Activated CD4-positive, alpha-beta T cell treated with anti-CD3 and anti-CD28 coated beads for 4 hours (primary cell): ENCODE measurements around the gene C4orf50.

ENCODE experiments used
- DNase-seq, 2 donors: peaks; one replicate each; pipeline ENCODE4 v3.0.0-alpha.2; 2020

Gene C4orf50

DNA sequence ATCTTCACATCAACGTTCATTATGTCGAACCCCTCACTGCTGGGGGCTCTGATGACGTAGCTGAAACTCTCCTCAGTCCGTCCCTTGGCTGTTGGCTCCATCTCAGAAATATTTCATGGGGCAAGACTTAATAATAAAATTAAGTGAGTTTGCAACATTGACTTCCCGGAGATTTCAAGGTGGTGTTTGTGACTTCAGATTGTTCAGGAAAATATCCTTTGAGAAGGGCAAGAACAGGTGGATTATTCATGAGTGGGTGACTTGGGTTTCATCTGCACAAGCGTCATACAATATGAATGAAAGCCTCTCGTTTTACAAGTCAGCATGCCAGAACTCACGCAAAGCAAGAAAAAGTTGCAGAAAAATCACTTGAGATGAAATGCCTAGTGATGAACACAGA lies at the start of gene C4orf50:
TSS of gene C4orf50 (minus strand) at position 101 of the 400 bp plus-strand sequence.
- no peak for DNase-seq

DNA sequence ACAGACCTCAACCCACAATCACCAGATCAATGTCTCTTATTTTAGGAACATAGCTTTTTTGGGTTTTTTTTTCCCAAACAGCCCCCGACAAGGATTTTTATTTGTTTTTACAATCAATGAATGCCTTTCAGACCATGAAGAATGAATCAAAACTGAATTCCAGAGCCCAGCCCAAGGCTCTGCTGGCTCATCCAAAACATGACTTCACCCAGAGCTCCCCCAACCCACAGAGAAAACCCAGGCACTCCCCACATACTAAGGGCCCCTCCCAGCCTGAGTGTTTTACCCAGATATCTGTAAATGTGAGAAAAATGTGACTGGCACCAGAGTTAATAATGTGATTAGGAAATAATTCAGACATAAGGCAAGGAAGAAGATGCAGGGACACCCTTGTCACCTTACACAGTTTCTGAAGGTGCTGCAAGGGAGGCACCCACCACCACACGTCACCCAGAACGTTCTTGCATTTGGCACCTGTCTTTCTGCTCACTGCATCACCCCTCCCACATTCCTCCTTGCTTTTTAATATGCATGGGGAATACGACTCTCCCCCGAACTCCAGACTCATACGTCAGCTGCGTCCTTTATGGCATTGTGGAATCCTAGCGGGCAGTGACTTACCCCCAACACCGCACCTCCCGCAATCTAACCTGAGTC lies 47.8 kb upstream of the C4orf50 start:
- DNase-seq: no peak

DNA sequence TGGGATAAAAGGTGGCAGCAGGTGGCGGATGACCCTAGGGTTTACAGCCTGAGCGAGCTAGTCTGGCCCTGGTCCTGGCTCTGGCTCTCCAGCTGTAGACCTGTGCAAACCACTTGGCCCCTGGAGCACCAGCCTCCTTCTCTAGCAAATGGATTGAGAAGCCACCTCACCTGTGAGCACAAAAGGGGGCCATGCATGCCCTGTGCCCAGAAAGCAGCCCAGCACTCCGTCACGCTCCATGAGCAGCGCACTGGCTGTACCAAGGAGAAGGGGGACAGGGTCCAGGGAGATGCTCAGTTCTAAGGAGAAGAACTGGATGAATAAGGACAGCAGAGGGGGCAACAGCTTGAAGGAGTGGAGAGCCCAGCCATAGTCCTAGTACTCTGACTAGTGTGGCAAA lies 46.9 kb upstream of the C4orf50 start:
- DNase-seq: no peak

DNA sequence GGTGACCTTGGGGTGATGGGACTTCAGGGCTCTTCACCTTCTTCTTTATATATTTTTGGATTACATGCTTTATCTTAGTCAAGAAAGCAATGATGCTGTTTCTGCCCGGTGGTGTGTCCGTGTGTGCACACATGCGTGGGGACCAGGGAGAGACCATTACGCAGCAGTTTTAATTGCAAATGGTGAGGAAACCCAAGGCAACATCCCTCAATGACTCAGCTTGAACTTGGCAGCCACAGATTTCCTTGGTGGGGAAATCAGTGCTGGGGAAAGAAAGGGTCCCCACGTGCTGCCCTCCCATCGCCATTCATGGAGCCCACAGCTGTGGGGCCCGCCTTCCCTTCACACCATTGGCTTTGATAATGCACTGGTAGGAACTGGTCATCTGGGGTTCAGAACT lies 46.2 kb upstream of the C4orf50 start:
- no peak for DNase-seq

DNA sequence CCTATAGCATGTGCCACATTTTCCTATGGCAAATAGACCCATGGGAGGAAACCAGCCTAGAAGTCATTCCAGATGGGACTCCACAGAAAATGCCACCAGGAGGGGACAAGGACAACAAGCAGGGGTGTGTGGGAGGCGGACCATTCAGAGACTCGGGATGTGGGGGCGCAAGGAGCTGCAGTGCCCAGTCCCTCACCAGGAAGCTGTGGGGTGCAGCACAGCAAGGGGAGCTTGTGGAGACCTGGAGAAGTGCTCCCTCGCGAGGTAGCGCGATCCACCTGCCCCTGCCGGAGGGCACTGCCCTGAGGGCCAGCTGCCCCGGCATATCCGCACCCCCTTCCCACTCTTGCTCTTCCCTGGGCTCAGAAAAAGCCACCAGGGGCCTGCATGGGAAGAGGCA lies 45.5 kb upstream of the C4orf50 start:
- DNase-seq: no peak

DNA sequence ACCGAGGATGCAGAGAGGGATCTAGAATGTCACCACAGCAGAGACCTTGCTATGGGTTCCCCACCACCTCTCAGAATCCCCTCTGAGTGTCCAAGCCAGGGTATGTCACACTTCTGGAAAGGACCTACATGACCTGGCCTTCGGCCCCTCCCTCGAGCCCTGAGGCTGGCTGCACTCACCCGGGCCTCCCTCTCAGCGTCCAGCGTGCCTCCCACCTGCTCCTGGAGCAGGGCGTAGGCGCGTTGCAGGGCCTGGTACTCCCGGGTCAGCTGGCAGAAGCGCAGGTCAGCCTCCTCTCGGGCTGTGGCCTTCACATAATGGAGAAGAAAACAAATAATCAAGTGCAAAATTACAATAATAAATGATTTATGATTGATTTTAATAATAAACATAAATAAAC lies 43.9 kb upstream of the C4orf50 start:
- no peak for DNase-seq

DNA sequence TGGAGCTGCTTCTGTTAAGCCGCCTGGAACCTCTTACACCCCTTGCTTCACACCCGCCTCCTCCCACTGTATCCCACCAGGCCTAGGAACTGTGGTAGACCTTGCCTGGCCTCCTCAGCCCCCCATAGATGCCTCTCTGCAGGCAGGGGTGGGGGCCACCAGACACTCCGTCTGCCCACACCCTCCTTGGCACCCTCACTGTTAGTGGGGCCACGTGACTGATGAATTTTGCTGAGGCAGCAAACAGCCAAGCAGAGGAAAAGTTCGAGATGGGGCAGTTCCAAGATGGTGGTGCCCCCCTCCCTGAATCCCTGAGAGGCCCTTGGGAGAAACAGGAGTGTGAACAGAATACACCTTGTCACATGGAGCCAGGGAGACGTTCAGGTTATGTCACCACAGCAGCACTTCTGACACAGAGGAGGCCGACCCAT lies 41.2 kb upstream of the C4orf50 start:
- no peak for DNase-seq

DNA sequence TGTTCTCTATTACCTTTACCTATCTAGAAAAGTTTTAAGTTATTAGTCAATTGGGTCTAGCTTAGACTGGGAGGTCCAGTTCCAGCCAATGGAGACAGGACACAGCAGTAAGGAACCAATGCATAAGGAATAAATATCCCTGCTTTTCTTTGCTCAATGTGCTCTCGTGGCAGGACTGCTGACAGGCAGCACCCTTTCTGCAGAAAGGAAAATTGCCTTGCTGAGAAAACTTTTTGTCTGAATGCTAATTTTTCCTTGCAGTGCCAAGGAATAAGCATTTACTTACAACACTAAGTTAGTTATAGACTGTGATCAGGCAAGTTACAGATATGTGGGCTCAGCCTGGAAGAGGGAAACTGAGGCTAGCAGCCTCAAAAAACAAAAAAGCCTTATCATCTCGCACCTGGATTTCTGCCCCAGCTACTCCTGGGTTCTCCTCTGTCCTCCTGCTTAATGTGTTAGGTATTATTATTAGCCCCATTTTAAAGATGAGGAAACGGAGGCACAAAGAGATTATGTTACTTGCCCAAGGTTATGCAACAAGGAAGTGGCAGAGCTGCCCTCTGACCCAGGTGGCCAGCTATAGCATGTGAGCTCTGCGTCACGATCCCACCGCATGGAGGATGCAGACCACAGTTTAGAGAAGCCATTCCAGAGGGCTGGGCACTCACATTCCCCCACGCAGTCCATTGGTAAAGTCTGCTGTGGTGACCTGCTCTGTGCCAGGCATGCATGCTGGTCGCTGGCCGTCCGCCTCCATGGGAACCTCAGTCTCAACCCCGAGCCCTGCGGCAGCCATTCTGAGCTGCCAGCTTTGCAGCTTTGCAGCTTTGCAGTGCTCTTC lies 40.5 kb upstream of the C4orf50 start:
- no peak for DNase-seq

DNA sequence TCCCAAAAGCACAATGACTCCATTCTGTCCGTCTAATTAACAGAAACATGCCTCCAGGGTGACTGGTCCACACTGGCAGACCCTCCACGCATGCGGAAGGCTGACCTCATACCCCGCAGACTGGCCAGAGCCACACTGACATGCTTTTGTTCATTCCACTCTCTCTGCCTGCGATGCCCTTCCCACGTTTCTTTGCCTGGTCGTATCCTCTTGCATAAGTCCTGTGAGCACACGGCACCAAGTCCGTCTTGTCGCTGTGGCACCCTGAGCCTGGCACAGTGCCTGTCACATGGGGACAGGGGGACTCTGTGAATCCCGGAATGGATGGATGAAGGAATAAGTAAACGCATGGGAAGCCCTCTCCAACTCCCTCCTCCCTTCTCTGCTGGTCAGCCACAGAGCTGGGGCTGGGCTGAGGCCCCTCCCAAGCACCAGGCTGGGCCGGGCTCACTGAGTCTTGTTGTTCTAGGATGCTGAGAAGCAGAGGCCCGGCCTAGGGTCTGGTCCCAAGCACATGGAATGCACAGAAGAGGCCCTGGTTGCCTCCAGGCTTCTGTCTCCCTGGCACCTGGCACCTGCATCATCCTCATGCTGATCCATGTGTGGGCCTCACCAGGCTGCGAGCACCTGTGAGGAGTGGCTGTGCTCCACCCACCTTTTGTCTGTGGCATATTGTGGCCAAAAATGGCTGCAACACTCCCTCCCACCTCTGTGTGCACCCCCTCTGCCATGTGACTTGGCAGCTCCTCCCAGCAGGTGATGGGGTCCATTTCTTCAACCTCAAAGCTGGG lies 38.9 kb upstream of the C4orf50 start:
- no peak for DNase-seq

DNA sequence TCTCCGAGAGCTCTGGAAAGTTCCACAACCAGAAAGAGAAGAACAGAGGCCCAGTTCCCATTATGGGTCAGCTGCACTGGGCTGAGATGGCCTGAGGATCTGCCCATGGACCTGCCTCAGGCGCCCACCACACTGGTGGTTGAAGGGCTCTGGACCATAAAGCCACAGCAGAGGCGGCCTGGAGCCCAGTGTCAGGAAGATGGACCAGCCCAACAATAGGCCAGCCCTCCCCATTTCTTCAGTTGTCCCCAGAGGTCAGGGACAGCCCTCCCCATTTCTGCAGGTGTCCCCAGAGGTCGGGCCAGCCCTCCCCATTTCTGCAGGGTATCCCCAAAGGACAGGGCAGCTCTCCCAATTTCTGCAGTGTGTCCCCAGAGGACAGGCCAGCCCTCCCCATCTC lies 37.2 kb upstream of the C4orf50 start:
- no peak for DNase-seq

DNA sequence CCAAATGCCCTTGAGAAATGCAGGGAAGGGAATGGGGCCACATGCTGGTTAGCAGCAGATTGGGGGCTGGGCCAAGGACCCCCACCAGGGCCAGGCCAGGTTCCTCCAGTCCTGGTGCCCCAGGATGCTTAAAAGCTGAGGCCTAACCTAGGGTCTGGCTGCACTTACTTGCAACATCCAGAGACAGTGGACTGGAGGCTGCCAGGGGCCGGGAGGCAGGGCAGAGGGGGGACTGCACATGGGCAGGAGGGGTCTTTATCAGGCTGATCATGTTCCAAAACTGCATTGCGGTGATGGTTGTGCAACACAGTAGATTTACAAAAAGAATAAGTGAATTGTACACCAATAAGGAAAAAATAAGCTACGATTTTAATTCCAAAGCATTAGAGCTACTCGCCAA lies 36.8 kb upstream of the C4orf50 start:
- DNase-seq: no peak

DNA sequence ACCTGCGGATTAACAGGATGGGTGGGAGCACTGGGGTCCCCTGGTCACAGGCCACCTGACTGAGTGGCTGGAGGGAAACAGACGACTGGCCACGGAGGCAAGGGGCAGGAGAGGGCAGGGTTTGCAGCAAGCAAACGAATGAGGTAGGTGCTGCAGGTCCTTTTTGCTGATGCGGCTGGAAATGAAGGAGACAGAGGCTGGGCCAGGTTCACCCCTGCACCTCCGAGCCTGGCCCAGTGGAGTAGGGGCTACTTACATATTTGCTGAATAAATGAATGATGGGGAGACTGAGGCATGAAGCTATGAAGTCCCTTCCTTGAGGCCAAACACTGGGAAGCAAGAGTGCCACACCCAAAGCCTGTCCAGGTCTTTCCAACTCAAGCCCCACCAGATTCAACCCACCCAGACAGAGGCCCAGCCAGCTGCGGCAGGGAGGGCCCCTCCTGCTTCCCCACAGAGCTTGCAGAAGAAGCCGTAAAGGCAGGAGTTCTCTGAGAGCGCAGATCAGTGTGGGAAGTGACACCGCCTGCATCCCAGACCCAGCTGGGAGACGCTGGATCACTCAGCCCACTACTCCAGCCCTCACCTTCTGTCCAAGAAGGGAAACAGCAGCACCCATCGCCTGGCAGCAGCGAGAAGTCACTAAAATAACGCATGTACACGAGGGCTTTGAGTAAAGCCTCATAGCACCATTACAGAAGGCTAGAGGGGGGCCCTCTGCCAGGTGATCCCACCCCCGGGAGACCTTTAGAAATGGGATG lies 36.1 kb upstream of the C4orf50 start:
- no peak for DNase-seq

DNA sequence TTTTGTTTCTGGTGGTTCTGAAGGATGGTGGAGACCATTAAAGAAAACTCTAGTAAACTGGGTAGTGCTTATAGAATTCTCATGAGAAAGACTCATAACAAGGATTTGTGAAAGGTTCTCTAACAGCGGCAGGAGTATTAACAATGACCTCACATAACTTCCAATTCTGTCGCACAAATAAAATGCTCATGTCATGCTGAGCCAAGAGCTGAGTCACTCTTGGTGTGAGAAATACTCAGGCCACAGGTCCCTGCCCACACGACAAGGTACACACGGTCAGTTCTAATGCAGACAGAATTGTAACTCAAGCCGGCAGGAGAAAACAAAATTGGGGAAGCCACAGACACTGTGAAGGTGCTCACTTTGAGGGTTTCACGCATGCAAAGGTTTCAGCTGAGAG lies 34.4 kb upstream of the C4orf50 start:
- no peak for DNase-seq

DNA sequence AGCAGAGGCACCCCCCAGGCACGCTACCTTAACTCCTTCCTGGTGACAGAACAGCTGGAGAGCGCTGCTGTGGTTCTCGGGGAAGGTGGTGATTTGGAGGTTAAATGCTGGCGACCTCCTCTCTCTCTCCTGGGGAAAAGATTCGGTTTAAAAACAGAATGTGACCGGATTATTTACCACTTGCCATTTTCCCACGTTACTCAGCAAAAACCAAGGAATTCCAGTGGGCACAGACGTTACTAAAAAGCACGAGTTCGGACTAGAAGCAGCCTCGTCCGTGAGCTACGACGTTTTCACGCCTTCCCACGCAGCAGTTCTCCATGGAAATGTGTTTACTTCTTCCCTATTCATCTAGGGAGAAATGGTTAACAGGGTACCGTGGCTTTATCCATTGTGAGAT lies 32.3 kb upstream of the C4orf50 start:
- DNase-seq: no peak

DNA sequence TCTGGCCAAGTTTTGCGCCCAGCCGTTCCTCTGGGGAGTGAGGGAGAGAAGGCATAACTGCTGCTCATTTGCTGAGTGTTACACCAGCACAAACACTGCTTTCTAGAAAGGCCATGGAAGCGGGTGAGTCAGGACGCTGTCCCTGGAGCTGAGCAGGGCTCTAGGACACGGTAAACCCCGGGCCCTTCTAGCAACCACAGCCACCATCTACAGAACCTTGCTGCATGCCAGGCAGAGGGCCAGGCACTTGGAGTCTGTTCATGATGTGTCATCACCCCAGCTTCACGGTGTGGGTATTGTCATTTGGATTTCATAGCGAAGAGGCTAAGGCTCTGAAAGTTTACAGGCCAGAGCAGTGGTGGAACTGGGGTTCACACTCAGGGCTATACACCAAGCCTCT lies 31.8 kb upstream of the C4orf50 start:
- DNase-seq: no peak

DNA sequence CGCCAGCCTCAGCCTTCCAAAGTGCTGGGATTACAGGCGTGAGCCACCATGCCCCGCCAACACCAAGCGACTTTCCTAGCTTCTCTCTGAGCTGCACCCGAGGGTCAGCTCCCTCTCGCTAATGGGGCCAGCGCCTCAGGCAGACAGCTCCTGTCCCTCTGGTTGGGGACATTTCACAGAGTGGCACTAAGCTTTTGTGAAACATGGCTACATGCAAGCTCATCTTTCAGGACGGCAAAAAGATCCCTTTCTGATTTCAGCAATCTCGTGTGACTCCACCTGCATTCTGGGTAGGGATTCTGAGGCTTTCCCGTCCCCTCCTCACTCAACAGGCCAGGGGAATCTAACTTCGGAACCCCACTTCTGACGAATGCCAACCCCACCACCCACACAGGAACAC lies 31.0 kb upstream of the C4orf50 start:
- no peak for DNase-seq

DNA sequence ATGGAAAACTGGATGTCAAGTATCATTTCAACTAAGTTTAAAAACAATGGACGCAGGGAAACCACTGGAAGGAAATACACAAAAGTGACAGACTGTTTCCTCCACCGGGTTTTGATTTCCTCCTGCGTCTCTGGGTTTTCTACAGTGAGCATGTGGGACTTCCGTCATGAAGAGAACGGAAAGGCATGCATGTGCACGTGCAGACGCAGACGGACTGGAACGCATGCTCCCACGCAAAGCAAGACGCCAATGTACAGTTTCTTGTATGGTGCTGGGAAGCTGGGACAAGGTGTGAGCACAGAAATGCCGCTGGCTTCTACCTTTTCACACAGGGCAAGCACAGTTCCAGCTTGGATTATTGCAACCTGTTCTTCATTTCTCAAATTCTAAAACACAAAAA lies 30.3 kb upstream of the C4orf50 start:
- DNase-seq: no peak

DNA sequence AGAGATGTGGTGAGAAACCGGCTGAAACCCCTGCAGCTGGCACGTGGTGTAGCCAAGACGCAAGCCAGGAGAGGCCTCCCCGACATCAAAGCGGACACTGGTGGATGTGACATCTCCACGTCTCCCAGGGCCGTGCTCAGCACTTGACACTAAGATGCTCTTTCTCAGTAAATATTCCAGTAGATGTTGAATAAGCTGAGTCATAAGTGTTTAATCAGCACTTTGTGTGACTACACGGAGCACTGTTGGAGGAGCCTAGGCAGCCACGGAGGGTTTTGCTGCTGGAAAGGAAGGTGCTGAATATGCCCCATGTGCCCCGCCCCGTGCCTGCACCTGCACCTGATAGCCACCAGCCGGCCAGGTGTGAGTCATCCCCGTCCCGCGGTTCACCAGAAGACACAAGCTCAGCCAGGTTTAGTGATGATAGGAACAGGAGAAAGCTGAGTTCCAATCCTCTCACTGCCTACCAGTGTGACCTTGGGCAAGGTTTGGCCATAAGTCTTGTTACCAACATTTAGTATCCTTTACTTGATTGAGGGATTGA lies 29.0 kb upstream of the C4orf50 start:
- DNase-seq: no peak

DNA sequence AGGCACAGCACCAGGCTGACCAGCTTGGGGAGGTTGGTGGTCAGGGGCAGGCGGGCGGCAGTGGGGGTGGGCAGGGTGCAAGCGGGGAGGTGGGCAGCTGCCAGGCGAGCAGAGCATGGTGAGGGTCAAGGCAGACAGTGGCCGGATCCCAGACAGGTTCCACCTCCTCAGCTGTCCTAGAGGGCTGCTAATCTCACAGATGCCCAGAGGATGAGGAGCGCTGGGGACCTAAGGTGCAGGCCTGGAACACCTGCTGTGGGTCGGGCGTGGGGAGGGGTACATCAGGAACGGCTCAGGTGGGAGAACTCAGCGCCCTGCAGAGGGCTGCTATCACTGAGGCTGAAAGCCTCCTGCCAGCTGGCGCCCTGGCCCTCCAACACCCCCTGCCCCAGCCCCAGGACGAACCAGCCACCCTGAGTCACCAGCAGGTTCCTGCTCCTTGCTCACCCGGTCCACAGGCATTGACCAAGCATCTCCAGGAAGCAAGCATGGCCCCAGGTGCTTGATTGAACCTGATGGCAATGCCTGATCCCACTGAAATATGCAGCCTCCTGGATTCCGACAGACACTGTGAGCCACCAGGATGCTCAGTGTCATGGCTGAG lies 28.4 kb upstream of the C4orf50 start:
- no peak for DNase-seq

DNA sequence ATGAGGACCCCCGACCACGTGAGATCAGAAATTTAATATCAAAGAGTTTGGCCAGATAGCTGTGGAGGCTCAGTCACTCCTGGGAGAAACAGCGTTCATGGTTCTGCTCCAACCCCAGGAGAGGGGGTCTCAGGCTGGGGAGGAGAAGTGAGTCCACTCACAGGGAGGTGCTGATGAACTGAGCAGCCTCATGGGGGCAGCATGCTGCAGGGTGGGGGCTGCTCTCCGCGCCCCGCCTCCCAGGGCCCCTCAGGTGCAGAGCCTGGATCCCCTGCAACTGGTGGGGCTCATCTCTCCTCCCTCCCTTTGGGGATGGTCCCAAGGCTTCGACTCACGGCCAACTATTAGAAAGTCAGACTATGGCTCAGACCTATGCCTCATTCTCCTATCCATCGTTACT lies 26.6 kb upstream of the C4orf50 start:
- no peak for DNase-seq

DNA sequence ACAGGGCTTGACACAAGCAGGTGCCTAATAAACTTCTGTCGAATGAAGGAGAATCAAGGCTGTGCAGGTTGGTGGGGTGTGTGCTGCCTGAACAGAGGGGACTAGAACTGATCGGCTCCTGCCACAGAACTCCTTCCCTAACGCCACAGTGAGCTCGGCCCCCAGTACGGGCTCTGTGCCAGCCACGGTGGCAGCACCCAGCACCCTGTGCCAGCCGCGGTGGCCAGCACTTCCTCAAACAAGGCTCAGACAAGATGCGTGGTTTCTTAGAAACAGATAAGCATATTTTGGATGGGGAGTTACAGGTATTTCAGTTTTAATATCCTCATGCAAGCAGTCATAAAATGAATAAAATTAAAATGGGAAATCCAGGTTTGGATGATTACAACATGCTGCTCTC lies 26.0 kb upstream of the C4orf50 start:
- no peak for DNase-seq

DNA sequence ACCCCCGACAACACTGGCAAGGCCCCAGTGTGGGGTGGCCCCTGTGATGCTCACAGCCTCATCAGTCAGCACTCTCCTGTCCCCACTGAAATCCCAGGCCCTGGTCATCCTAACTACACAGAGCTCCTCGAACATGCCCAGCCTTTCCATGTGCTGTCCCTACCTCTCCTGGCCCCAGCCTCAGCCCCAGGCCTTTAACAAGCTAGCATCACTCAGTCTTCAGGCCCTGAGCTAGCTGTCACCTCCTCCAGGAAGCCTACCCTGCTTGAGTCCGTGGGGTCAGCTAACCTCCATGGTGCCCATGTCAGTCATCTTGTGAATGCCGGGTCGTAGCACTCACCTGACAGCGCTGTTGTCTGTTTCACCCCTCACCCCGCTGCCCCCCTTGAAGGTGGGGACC lies 25.6 kb upstream of the C4orf50 start:
- DNase-seq: no peak
